Pancreas (tissue), 10 donors: ENCODE measurements around the gene ACSF3. TPM values are rescaled to one million over a fixed set of nuclear protein-coding genes. Genes with fewer than 3 reads are reported as not detected.

Experiments
- ATAC-seq, 4 donors: fragments of 200-7000 bp; cut with Tn5 transposase; one replicate each; pipeline versions ENCODE4 v1.8.0 to v1.9.1; 2020; ENCODE audit warnings: mild to moderate bottlenecking in 4 of 4, moderate library complexity in 4 of 4
- DNase-seq, 6 donors: peaks; one replicate each; pipeline ENCODE4 v3.0.0-alpha.2; 2020
- FAIRE-seq: peaks from 2 replicates; lab custom pipeline; 2012; peaks lifted over from hg19 to GRCh38; lab: Jason Lieb, UNC
- H3K27ac ChIP-seq, 4 donors: fragments of 200-600 bp; sonication (generic); 1 replicate in 3 of 4; 2 replicates in 1 of 4; pipeline versions ENCODE4 v1.5.0 to v1.8.0; 2020
- H3K27me3 ChIP-seq, 4 donors: fragments of 200-600 bp; one replicate each; pipeline ENCODE4 v1.8.0; 2021
- H3K36me3 ChIP-seq, 3 donors: fragments of 200-600 bp; sonication (generic) in 1 of 3; one replicate each; pipeline versions ENCODE4 v1.5.0 to v1.8.0; 2020 to 2021
- H3K4me1 ChIP-seq, 3 donors: fragments of 200-600 bp; one replicate each; pipeline ENCODE4 v1.8.0; 2021
- H3K4me3 ChIP-seq, 4 donors: fragments of 200-600 bp; sonication (generic) in 2 of 4; one replicate each; pipeline versions ENCODE4 v1.5.0 to v1.8.0; 2020 to 2021
- H3K9me3 ChIP-seq, 4 donors: fragments of 200-600 bp; one replicate each; pipeline ENCODE4 v1.8.0; 2021
- WGBS, 2 donors: extraction: QIAGEN DNeasy Blood & Tissue Kit; methylation state at CpG; one replicate each; pipeline ENCODE4 v1.1.7; 2013; 5-methylcytosine and 5-hydroxymethylcytosine counted together
- intact Hi-C, 3 donors: fragments of 100-400 bp; cut with DNase I; formaldehyde crosslinking; loops; one replicate each; pipeline versions ENCODE4 v1.11.1 to v1.14.2; 2022
- polyA plus RNA-seq, 2 donors: library from polyadenylated mRNA; stranded (reverse); fragments of 200-250 nt; gene quantifications; one replicate each; pipeline ENCODE4 v1.2.3, GENCODE V29; 2013
- total RNA-seq, 6 donors: library from RNA; stranded (reverse); fragmentation: NEBNext Ultra II Directional in 4 of 6; extraction: Animal tissue kit (Norgen Biotek cat#: 25700) in 4 of 6; gene quantifications; one replicate each; pipeline versions ENCODE4 v1.2.1 to v1.2.4, GENCODE V29; 2021 to 2023
- TF ChIP-seq, protein P1 (sequence below), 4 donors: fragments of 200-600 bp; sonication (generic) in 3 of 4; IDR thresholded peaks; one replicate each; pipeline versions ENCODE4 v1.5.0 to v1.8.0; 2021; ENCODE audit warnings: antibody characterized with exemption in 4 of 4
- donor health status: healthy with polysubstance abuse.
- donor health status: DM: no; HTN: no; CAD: no; lungs with moderate emphysema.
- donor health status: DM: no; HTN: no; CAD: no.
- donor health status: control.
- donor health status: control.
- donor health status: Bipolar disorder and iron deficiency.
- donor health status: DM: yes; HTN: yes; CAD: no.
- donor health status: DM: no; HTN: no; CAD: no.
- donor health status: DM: no; HTN: no; CAD: no.
- donor health status: DM: yes; HTN: yes; CAD: no.

ACSF3 gene
- total and polyA plus RNA-seq, 8 donors: 17.3 to 36.9 (median 20.8) TPM

DNA sequence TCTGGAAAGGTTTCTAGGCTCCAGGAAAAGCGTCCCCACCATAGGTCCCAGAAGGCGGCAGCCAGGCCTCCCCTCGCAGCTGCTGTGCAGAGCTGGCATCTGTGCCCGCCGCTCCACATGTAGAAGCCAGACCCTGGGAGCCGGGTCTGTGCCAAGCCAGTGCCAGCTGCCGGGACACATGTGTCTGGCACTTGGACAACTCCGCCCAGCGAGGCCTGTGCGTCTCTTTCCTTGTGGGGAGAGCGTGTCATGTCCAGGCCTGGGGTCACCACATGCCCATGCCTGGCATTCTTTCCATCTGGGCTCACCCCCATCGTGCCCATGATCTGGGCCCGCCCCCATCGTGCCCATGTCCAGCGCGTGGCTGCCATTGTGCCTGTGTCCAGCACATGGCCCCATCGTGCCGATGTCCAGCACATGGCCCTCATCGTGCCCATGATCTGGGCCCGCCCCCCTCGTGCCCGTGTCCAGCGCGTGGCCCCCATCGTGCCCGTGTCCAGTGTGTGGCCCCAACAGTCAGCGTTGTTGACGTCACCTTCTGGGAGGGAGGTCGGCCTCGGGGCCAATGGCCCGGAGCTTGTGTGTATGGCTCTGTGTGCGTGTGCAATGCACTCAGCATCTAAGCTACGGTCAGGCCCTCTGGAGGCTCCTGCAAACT lies 13.3 kb upstream of the ACSF3 start:
- ATAC-seq (no peak), FAIRE-seq (no peak), DNase-seq (peak in 1 of 6 donors; percentile 71)
- TF ChIP-seq, protein P1, sequence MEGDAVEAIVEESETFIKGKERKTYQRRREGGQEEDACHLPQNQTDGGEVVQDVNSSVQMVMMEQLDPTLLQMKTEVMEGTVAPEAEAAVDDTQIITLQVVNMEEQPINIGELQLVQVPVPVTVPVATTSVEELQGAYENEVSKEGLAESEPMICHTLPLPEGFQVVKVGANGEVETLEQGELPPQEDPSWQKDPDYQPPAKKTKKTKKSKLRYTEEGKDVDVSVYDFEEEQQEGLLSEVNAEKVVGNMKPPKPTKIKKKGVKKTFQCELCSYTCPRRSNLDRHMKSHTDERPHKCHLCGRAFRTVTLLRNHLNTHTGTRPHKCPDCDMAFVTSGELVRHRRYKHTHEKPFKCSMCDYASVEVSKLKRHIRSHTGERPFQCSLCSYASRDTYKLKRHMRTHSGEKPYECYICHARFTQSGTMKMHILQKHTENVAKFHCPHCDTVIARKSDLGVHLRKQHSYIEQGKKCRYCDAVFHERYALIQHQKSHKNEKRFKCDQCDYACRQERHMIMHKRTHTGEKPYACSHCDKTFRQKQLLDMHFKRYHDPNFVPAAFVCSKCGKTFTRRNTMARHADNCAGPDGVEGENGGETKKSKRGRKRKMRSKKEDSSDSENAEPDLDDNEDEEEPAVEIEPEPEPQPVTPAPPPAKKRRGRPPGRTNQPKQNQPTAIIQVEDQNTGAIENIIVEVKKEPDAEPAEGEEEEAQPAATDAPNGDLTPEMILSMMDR (IDR thresholded peaks at IDR 0.05): no peak
- no peak overlapping the region for H3K4me3 ChIP-seq
- no peak overlapping the region for H3K27ac ChIP-seq
- intact Hi-C loops: no loop called here
- 84 to 85% methylated on average over 33 of the region's 33 CpGs for WGBS, 2 donors
- H3K36me3 ChIP-seq: no peaks in the 10 kb centered on the region
- no peaks in the 10 kb centered on the region for H3K9me3 ChIP-seq
- H3K4me1 ChIP-seq: peaks cover 0 to 9% (median 0%) of the 10 kb centered on the region in 3 donors
- no peaks in the 10 kb centered on the region for H3K27me3 ChIP-seq

DNA sequence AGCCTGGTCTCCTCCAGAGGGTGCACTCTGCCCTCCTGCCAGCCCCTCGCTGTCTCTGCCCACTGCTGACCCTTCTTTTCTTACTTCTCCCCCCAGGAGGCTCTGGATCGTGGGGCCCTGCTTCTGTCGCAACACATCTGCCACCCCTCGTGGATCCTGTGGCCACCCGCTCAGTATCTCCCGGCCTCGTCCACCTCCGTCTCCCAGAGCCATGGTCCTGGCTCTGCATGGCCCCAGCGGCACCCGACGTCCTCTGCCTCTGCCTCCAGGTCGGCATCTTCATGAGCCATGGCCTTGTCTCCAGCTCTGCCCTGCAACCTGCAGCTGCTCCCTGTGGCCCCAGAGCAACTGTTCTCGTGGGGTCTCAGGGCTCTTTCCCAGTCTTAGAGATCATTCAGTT lies 12.1 kb upstream of the ACSF3 start:
- Histone ChIP-seq H3K9me3 (no peaks in the 10 kb centered on the region), H3K27me3 (no peaks in the 10 kb centered on the region), H3K4me1 (peaks cover 0 to 9% (median 0%) of the 10 kb centered on the region in 3 donors), H3K27ac (no peak overlapping the region), H3K4me3 (no peak overlapping the region), H3K36me3 (no peaks in the 10 kb centered on the region)
- no peak for ATAC-seq
- DNase-seq: peak in 1 of 6 donors; percentile 54
- TF ChIP-seq, protein P1 (IDR thresholded peaks at IDR 0.05): no peak
- WGBS, 2 donors: 80 to 90% methylated on average over 13 of the region's 13 CpGs
- intact Hi-C loops: no loop called here
- no peak for FAIRE-seq

DNA sequence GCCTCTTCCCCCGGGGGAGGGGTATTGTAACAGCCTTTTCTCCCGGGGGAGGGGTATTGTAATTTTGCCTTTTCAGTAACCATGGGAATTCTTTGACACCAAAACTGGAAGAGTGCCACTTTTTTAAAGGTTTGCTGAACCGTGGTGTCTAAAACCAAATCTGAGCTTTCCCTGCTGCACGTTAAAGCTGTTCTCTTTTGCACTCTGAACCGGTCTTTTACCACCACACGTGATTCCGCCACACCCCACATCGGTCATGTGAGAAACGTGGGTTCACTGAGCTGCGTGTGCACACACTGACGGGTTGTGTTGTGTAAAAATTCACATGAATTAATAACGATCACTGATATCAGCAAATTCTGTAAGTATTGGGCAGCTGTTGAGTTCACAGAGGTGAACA lies 9.2 kb upstream of the ACSF3 start:
- TF ChIP-seq, protein P1 (IDR thresholded peaks at IDR 0.05): no peak
- Histone ChIP-seq H3K36me3 (no peaks in the 10 kb centered on the region), H3K9me3 (no peaks in the 10 kb centered on the region), H3K27me3 (no peaks in the 10 kb centered on the region), H3K4me3 (no peak overlapping the region), H3K4me1 (peaks cover 0 to 9% (median 0%) of the 10 kb centered on the region in 3 donors), H3K27ac (peak overlapping the region; percentile 9 to 29 (median 25))
- intact Hi-C loops: no loop called here
- FAIRE-seq: no peak
- ATAC-seq: peak; percentile 60 to 88 (median 82)
- DNase-seq: peak in 3 of 6 donors; percentile 31 to 71 (median 53)
- 15 to 21% methylated on average over 11 to 12 of the region's 12 CpGs for WGBS, 2 donors

DNA sequence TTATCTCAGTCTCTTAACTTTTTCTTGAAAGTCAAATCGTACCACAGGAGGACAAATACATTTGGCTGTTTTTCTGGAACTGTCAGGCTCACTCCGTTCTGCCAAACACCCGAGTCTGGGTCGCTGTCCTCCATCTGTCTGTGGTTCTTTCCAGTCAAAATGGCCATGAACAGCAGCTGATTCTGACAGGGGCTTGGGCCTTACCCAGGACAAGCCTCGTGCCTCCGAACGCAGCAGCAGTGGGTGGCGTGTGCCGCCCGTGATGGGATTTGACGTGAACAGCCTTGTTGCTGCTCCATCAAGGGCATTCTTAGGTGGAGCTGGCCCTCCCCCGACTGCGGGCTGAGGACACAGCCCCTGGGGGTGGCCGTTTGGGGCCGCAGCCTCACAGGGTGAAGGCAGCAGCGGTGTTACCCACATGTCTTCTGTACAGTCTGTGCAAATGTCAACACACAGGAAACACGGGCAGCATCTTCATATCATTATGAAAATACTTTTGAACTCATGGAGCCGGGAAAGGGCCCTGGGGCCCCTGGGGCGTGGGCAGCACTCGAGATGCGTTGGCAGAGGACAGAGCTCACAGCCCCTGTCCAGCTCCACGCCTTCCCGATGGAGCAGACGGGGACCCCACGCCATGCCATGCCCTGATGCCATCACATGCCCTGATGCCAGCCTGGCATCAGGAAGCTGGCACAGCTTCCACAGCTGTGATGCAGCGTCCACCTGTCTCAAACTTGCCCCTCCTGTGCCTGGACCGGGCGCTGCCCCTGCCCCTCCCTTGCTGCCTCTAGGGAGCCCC lies 8.6 kb upstream of the ACSF3 start:
- Histone ChIP-seq H3K9me3 (no peaks in the 10 kb centered on the region), H3K4me3 (no peak overlapping the region), H3K4me1 (peaks cover 0 to 9% (median 0%) of the 10 kb centered on the region in 3 donors), H3K27ac (peak overlapping the region; percentile 9 to 29 (median 25)), H3K36me3 (no peaks in the 10 kb centered on the region), H3K27me3 (no peaks in the 10 kb centered on the region)
- WGBS, 2 donors: 39 to 40% methylated on average over 28 of the region's 28 CpGs
- intact Hi-C loops: no loop called here
- FAIRE-seq (no peak), DNase-seq (peak in 4 of 6 donors; percentile 44 to 71 (median 59)), ATAC-seq (peak; percentile 70 to 84 (median 82))
- TF ChIP-seq, protein P1 (IDR thresholded peaks at IDR 0.05): no peak
